ENCODE data around the gene SAFB2. TPM values are rescaled to one million over a fixed set of nuclear protein-coding genes. Genes with fewer than 3 reads are reported as not detected.

SAFB2 gene
- total and polyA plus RNA-seq, 2 donors (not counting 3 experiments of a cell fraction or from before 2014, with no cell fraction given), result 24.6 to 85.9 TPM

GRCh38 chr19:5631567-5632240 is 9.1 kb upstream of the SAFB2 start:
- CTCF ChIA-PET, result no interaction called here
- dilution Hi-C loops (cut with MboI; ENCODE audit: extremely low pct_ligation_motif_present, low sequenced_read_pairs) (no loop called here), intact Hi-C loops (cut with micrococcal nuclease) (no loop called here)
- DNase-seq (ENCODE audit: low read depth, low spot score), result no peak
- H3K9me1 ChIP-seq (replicated peaks; ENCODE audit: control insufficient read depth, extremely low read depth, insufficient read depth, low read length), result no peaks in the 10 kb centered on the region
- POLR2A ChIA-PET, result no interaction called here
- H3K79me2 ChIP-seq (ENCODE audit: control insufficient read depth, insufficient read depth, low read length), result peaks cover 97% of the 10 kb centered on the region
- H3K36me3 ChIP-seq (ENCODE audit: control insufficient read depth in 2 of 2, extremely low read depth in 1 of 2, insufficient read depth in 2 of 2, low read length in 2 of 2), result peaks cover 13 to 18% of the 10 kb centered on the region in 2 experiments
- no peaks in the 10 kb centered on the region for H3K4me1 ChIP-seq (ENCODE audit: control insufficient read depth, extremely low read depth, insufficient read depth, low read length)
- H3K4me3 ChIP-seq (replicated peaks in 1 of 3; ENCODE audit: insufficient read depth in 1 of 3, low read depth in 1 of 3, low read length in 3 of 3), result no peak overlapping the region
- H3K9ac ChIP-seq (replicated peaks; ENCODE audit: extremely low read depth, insufficient read depth, low read length), result no peak overlapping the region
- H3K27ac ChIP-seq (ENCODE audit: insufficient read depth, low read depth, low read length), result no peak overlapping the region
- no peak overlapping the region for H3K4me2 ChIP-seq (ENCODE audit: insufficient read depth, low read length)
- no peak for FAIRE-seq
- BruUV-seq (replicated peaks), result no TSS peak
- H4K20me1 ChIP-seq (replicated peaks; ENCODE audit: control insufficient read depth, extremely low read depth, insufficient read depth, low read length), result peaks cover 6% of the 10 kb centered on the region
- TF ChIP-seq MYC (IDR thresholded peaks at IDR 0.05; ENCODE audit: low read depth, low read length), result no peak
- no peak for TF ChIP-seq CTCF (IDR thresholded peaks at IDR 0.05; ENCODE audit: extremely low read depth in 1 of 2, insufficient read depth in 1 of 2, low read depth in 1 of 2, low read length in 2 of 2)
- no peak for TF ChIP-seq EZH2 (IDR thresholded peaks at IDR 0.05; ENCODE audit: borderline replicate concordance, low read depth, low read length, severe bottlenecking)
- no peak for TF ChIP-seq MAX (IDR thresholded peaks at IDR 0.05; ENCODE audit: insufficient read depth, insufficient read length)
- no peak for TF ChIP-seq GATA2 (IDR thresholded peaks at IDR 0.05; ENCODE audit: insufficient read depth, insufficient read length, low read depth, low read length)
- TF ChIP-seq FOS (IDR thresholded peaks at IDR 0.05; ENCODE audit: borderline replicate concordance, insufficient read depth, low read length), result no peak
- no peak for TF ChIP-seq JUN (IDR thresholded peaks at IDR 0.05; ENCODE audit: borderline replicate concordance, insufficient read depth, insufficient read length, low read depth)
- no peak for TF ChIP-seq POLR2A (IDR thresholded peaks at IDR 0.05; ENCODE audit: low read depth, low read length)
- TF ChIP-seq POLR2AphosphoS5 (IDR thresholded peaks at IDR 0.05; ENCODE audit: insufficient read depth, low read depth, low read length), result no peak
- H3K9me3 ChIP-seq (replicated peaks; ENCODE audit: control insufficient read depth, insufficient read depth, low read length), result no peaks in the 10 kb centered on the region
- H3K27me3 ChIP-seq (ENCODE audit: control insufficient read depth in 2 of 2, insufficient read depth in 2 of 2, low read length in 2 of 2), result no peaks in the 10 kb centered on the region
- no peak overlapping the region for H2AFZ ChIP-seq (ENCODE audit: low read depth, low read length)

All from endothelial cell of umbilical vein (primary cell).